CD8-positive, alpha-beta memory T cell (primary cell): ENCODE data around the gene PAIP2. TPM values are rescaled to one million over a fixed set of nuclear protein-coding genes. Genes with fewer than 3 reads are reported as not detected.

Source experiments
- CTCF ChIA-PET: fragments of 350-600 bp; sonication (Branson Sonifier 250); formaldehyde crosslinking; loops from one replicate; lab custom pipeline; 2021; ENCODE audit warnings: antibody characterized with exemption; lab: Charles Lee
- POLR2A ChIA-PET: fragments of 350-600 bp; sonication (Branson Sonifier 250); formaldehyde crosslinking; loops from one replicate; lab custom pipeline; 2021; ENCODE audit warnings: antibody characterized with exemption; lab: Charles Lee
- DNase-seq, 5 donors: peaks; one replicate each; pipeline versions ENCODE4 v3.0.0 to v3.0.0-alpha.2; 2020 to 2022; ENCODE audit warnings: mixed read lengths in 1 of 5
- H3K27ac ChIP-seq: one replicate; pipeline ENCODE4 v1.7.0; 2013; ENCODE audit warnings: low read depth, mild to moderate bottlenecking, low read length, moderate library complexity
- H3K27me3 ChIP-seq: 2 replicates; pipeline ENCODE4 v1.7.0; 2013; ENCODE audit warnings: low read length, mild to moderate bottlenecking; ENCODE audit not compliant: insufficient read depth, poor library complexity, severe bottlenecking
- H3K36me3 ChIP-seq: 2 replicates; pipeline ENCODE4 v1.7.0; 2013; ENCODE audit warnings: mild to moderate bottlenecking, low read length, moderate library complexity; ENCODE audit not compliant: insufficient read depth
- H3K4me1 ChIP-seq: 2 replicates; pipeline ENCODE4 v1.7.0; 2013; ENCODE audit warnings: mild to moderate bottlenecking, low read length, moderate library complexity; ENCODE audit not compliant: insufficient read depth
- H3K4me3 ChIP-seq: 2 replicates; pipeline ENCODE4 v1.7.0; 2013; ENCODE audit warnings: mild to moderate bottlenecking, low read length
- H3K9me3 ChIP-seq: 2 replicates; pipeline ENCODE4 v1.7.0; 2013; ENCODE audit warnings: mild to moderate bottlenecking, low read length
- H3K27ac Mint-ChIP-seq, 8 donors: one replicate each; pipeline ENCODE4 v1.8.0; 2020 to 2021; ENCODE audit warnings: mixed read lengths in 8 of 8, mild to moderate bottlenecking in 6 of 8, inconsistent platforms in 3 of 8, moderate library complexity in 3 of 8
- H3K27me3 Mint-ChIP-seq, 2 donors: one replicate each; pipeline ENCODE4 v1.8.0; 2020 to 2021; ENCODE audit warnings: mixed read lengths in 2 of 2, mild to moderate bottlenecking in 1 of 2, moderate library complexity in 1 of 2
- H3K36me3 Mint-ChIP-seq, 3 donors: one replicate each; pipeline ENCODE4 v1.8.0; 2020 to 2021; ENCODE audit warnings: mixed read lengths in 3 of 3, inconsistent platforms in 1 of 3, mild to moderate bottlenecking in 1 of 3
- H3K4me1 Mint-ChIP-seq, 3 donors: one replicate each; pipeline ENCODE4 v1.8.0; 2020 to 2021; ENCODE audit warnings: mixed read lengths in 3 of 3, inconsistent platforms in 1 of 3, mild to moderate bottlenecking in 1 of 3
- H3K4me3 Mint-ChIP-seq, 7 donors: one replicate each; pipeline ENCODE4 v1.8.0; 2020 to 2021; ENCODE audit warnings: mixed read lengths in 7 of 7, mild to moderate bottlenecking in 6 of 7, moderate library complexity in 4 of 7, inconsistent platforms in 2 of 7
- H3K9me3 Mint-ChIP-seq, 5 donors: one replicate each; pipeline ENCODE4 v1.8.0; 2020 to 2022; ENCODE audit warnings: mixed read lengths in 5 of 5, mild to moderate bottlenecking in 3 of 5, moderate library complexity in 2 of 5, inconsistent platforms in 1 of 5
- polyA plus RNA-seq: library from polyadenylated mRNA; unstranded; fragments of 300-500 nt; fragmentation: Illumina TruSeq; gene quantifications from one replicate; pipeline ENCODE4 v1.2.3, GENCODE V29; 2021
- total RNA-seq, 2 experiments: library from RNA; stranded (reverse); gene quantifications; one replicate each; pipeline ENCODE4 v1.2.3, GENCODE V29; 2021

The PAIP2 gene
- total and polyA plus RNA-seq, 3 experiments from 2014 or later: 67.9 to 342 (median 77.0) TPM

DNA sequence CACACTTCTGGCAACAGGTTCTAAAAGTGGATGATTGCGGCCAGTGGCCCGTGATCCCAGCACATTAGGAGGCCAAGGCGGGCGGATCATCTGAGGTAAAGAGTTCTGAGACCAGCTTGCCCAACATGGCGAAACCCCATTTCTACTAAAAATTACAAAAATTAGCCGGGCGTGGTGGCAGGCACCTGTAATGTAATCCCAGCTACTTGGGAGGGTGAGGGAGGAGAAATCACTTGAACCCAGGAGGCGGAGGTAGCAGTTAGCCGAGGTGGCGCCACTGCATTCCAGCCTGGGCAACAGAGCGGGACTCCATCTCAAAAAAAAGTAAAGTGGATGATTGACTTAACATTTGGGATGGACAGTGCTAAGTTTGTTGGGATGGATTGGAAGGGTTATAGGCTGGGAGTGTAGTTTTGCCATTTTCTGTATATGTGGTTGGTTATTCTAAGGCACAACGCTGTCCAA is 44.8 kb upstream of the PAIP2 start:
- Histone ChIP-seq H3K4me1 (peaks cover 70% of the 10 kb centered on the region), H3K27ac (no peak overlapping the region), H3K27me3 (no peaks in the 10 kb centered on the region), H3K4me3 (no peak overlapping the region), H3K36me3 (no peaks in the 10 kb centered on the region), H3K9me3 (no peaks in the 10 kb centered on the region)
- ChIA-PET POLR2A (interaction anchor here (0.6 to 1.7 kb wide), 4 partner anchors 9 to 45 kb away, joined by 3 to 6 read pairs (median 4); partner anchors contain the start of gene PAIP2), CTCF (interaction anchor here (0.7 to 1.8 kb wide), 3 partner anchors 15 to 107 kb away, joined by 3 to 4 read pairs (median 3); partner anchors contain the start of gene SPATA24)
- H3K4me3 Mint-ChIP-seq: peak overlapping the region; percentile 51 to 99 (median 98)
- DNase-seq: no peak
- H3K27ac Mint-ChIP-seq: peak overlapping the region in 7 of 8 donors; percentile 29 to 68 (median 46)
- peaks cover 0 to 34% (median under 1%) of the 10 kb centered on the region in 3 donors for H3K36me3 Mint-ChIP-seq
- peaks cover 68 to 80% (median 79%) of the 10 kb centered on the region in 3 donors for H3K4me1 Mint-ChIP-seq
- no peaks in the 10 kb centered on the region for H3K9me3 Mint-ChIP-seq
- peaks cover 0 to 4% of the 10 kb centered on the region in 2 donors for H3K27me3 Mint-ChIP-seq

DNA sequence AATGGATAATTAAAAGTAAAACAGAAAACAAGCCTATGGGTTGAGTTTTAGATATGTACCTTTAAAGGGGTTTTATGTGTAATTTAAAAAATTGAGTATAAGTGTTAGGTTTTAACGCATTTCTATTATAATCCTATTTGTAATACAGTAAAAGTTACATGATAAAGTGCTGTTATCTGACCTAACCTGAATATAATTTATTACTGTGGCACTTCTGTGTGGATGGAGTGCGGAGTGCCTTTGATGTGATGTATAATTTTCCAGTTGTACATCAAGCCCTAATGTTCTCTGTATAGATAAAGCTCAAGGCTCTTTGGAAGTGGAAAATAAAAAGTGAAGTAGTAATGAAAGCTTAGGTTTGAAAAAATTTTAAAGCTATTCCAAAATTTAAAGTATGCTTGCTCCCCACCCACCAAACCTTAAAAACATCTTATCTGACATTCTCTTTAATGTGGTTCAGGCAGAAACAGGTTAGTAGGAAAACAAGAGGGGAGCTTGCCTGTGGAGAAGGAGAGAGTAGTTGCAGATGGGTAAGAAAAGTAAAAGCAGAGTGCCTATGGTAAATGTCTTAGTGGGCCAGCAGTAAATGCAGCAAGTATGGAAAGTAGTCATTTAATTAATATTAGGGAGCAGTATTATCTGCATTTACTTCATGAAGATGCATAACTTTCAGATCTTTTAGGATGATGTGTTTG is 44.1 kb upstream of the PAIP2 start:
- Mint-ChIP-seq H3K9me3 (no peaks in the 10 kb centered on the region), H3K4me3 (peak overlapping the region; percentile 51 to 99 (median 83)), H3K27me3 (peaks cover 0 to 4% of the 10 kb centered on the region in 2 donors), H3K27ac (peak overlapping the region; percentile 1 to 77 (median 18)), H3K4me1 (peaks cover 74 to 87% (median 86%) of the 10 kb centered on the region in 3 donors), H3K36me3 (peaks cover 0 to 37% (median 3%) of the 10 kb centered on the region in 3 donors)
- Histone ChIP-seq H3K27me3 (no peaks in the 10 kb centered on the region), H3K4me3 (no peak overlapping the region), H3K9me3 (no peaks in the 10 kb centered on the region), H3K27ac (no peak overlapping the region), H3K4me1 (peaks cover 75% of the 10 kb centered on the region), H3K36me3 (no peaks in the 10 kb centered on the region)
- ChIA-PET POLR2A (interaction anchor here (0.5 to 1.7 kb wide), 6 partner anchors 9 to 83 kb away, joined by 3 to 8 read pairs (median 4); partner anchors contain the start of gene PAIP2), CTCF (interaction anchor here (1.0 to 1.8 kb wide), 2 partner anchors 15 to 106 kb away, joined by 3 to 4 read pairs; partner anchors contain the start of gene SPATA24)
- no peak for DNase-seq

DNA sequence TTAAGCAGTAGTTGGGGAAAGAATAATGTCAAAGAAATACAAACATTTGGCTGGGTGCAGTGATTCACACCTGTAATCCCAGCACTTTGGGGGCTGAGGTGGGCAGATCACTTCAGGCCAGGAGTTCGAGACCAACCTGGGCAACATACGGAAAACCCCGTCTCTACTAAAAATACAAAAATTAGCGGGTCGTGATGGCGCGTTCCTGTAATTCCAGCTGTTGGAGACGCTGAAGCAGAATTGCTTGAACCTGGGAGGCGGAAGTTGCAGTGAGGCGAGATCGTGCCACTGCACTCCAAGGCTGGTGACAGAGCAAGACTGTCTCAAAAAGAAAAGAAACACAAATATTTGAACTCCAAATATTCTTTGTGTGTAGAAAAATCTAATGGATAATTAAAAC is 43.4 kb upstream of the PAIP2 start:
- Histone ChIP-seq H3K27me3 (no peaks in the 10 kb centered on the region), H3K9me3 (no peaks in the 10 kb centered on the region), H3K36me3 (no peaks in the 10 kb centered on the region), H3K27ac (no peak overlapping the region), H3K4me3 (no peak overlapping the region), H3K4me1 (peaks cover 75% of the 10 kb centered on the region)
- Mint-ChIP-seq H3K4me3 (peak overlapping the region; percentile 11 to 99 (median 60)), H3K27me3 (peaks cover 0 to 4% of the 10 kb centered on the region in 2 donors), H3K4me1 (peaks cover 80 to 88% (median 88%) of the 10 kb centered on the region in 3 donors), H3K27ac (peak overlapping the region in 7 of 8 donors; percentile 17 to 85 (median 62)), H3K36me3 (peaks cover 0 to 39% (median 4%) of the 10 kb centered on the region in 3 donors), H3K9me3 (no peaks in the 10 kb centered on the region)
- CTCF ChIA-PET: no interaction called here
- DNase-seq: no peak
- POLR2A ChIA-PET: interaction anchor here (1.0 kb wide), 1 partner anchor 25 kb away, joined by 3 read pairs; no protein-coding TSS in a partner anchor

DNA sequence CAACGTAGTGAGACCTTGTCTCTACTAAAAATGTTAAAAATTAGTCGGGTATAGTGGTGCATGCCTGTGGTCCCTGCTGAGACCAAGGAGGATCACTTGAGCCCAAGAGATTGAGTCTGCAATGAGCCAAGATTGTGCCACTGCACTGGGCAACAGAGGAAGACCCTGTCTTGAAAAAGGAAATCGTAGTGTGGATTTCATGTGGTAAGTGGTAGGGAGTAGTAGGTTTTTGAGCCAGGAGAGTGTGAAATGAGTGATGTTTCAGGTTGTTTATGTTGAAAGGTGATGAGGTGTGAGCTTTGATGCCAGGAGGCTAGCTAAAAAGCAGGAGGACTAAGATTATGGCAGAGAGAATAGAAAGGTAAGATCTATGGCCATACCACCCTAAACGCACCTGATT is 42.2 kb upstream of the PAIP2 start:
- H3K27ac Mint-ChIP-seq: peak overlapping the region; percentile 0 to 90 (median 64)
- H3K27me3 Mint-ChIP-seq: no peaks in the 10 kb centered on the region
- CTCF ChIA-PET: interaction anchor here (1.0 to 2.1 kb wide), 2 partner anchors 11 to 14 kb away, joined by 3 to 7 read pairs; no protein-coding TSS in a partner anchor
- peak in 2 of 5 donors; percentile 19 to 43 for DNase-seq
- POLR2A ChIA-PET: interaction anchor here (0.7 to 1.3 kb wide), 2 partner anchors 16 to 42 kb away, joined by 3 read pairs; partner anchors contain the start of gene PAIP2
- H3K36me3 ChIP-seq: no peaks in the 10 kb centered on the region
- H3K4me1 ChIP-seq: peaks cover 87% of the 10 kb centered on the region
- peak overlapping the region; percentile 11 to 99 (median 61) for H3K4me3 Mint-ChIP-seq
- peaks cover 90 to 99% (median 97%) of the 10 kb centered on the region in 3 donors for H3K4me1 Mint-ChIP-seq
- H3K27ac ChIP-seq: no peak overlapping the region
- peaks cover 0 to 26% (median 4%) of the 10 kb centered on the region in 3 donors for H3K36me3 Mint-ChIP-seq
- H3K9me3 ChIP-seq: no peaks in the 10 kb centered on the region
- H3K4me3 ChIP-seq: peak overlapping the region; percentile 32
- no peaks in the 10 kb centered on the region for H3K9me3 Mint-ChIP-seq
- no peaks in the 10 kb centered on the region for H3K27me3 ChIP-seq

DNA sequence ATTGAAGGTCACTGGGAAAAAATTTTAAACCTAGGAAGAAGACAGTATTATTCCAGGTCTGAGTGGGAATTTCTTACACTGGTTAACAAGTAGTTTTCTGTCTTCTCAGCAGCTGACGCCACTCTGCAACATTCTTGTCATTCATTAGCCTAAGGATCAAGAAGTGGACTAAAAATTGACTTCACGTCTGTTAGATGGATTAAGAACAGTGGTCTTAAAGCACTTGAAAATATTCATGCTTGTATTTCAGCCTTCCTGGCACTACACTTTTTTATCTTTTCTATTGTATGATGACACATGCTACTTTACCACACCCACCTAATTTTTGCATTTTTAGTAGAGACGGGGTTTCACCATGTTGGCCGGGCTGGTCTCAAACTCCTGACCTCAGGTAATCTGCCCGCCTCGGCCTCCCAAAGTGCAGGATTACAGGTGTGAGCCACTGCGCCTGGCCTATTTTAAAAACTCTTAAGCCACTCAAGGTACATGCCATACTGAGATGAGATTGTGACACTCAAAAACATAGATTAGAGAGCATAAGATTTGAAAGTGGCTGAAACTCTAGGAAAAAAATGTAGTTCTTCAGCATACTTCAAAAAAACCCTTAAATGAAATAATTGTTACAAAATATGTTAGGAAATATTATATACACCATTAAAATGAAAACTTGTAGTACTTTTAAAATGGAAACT is 39.7 kb upstream of the PAIP2 start:
- Histone ChIP-seq H3K9me3 (no peaks in the 10 kb centered on the region), H3K4me3 (no peak overlapping the region), H3K36me3 (no peaks in the 10 kb centered on the region), H3K27me3 (no peaks in the 10 kb centered on the region), H3K27ac (no peak overlapping the region), H3K4me1 (peaks cover 98% of the 10 kb centered on the region)
- peaks cover 0 to 14% (median 6%) of the 10 kb centered on the region in 3 donors for H3K36me3 Mint-ChIP-seq
- POLR2A ChIA-PET: interaction anchor here (0.7 to 1.1 kb wide), 3 partner anchors 8 to 35 kb away, joined by 4 to 5 read pairs (median 4); partner anchors contain the start of gene MATR3
- H3K4me1 Mint-ChIP-seq: peaks cover 91 to 98% (median 97%) of the 10 kb centered on the region in 3 donors
- DNase-seq: no peak
- no peaks in the 10 kb centered on the region for H3K9me3 Mint-ChIP-seq
- H3K27me3 Mint-ChIP-seq: no peaks in the 10 kb centered on the region
- peak overlapping the region; percentile 3 to 87 (median 78) for H3K27ac Mint-ChIP-seq
- H3K4me3 Mint-ChIP-seq: peak overlapping the region; percentile 50 to 71 (median 65)
- CTCF ChIA-PET: interaction anchor here (1.2 to 1.4 kb wide), 2 partner anchors 8 to 51 kb away, joined by 3 to 4 read pairs; partner anchors contain the start of gene MATR3

DNA sequence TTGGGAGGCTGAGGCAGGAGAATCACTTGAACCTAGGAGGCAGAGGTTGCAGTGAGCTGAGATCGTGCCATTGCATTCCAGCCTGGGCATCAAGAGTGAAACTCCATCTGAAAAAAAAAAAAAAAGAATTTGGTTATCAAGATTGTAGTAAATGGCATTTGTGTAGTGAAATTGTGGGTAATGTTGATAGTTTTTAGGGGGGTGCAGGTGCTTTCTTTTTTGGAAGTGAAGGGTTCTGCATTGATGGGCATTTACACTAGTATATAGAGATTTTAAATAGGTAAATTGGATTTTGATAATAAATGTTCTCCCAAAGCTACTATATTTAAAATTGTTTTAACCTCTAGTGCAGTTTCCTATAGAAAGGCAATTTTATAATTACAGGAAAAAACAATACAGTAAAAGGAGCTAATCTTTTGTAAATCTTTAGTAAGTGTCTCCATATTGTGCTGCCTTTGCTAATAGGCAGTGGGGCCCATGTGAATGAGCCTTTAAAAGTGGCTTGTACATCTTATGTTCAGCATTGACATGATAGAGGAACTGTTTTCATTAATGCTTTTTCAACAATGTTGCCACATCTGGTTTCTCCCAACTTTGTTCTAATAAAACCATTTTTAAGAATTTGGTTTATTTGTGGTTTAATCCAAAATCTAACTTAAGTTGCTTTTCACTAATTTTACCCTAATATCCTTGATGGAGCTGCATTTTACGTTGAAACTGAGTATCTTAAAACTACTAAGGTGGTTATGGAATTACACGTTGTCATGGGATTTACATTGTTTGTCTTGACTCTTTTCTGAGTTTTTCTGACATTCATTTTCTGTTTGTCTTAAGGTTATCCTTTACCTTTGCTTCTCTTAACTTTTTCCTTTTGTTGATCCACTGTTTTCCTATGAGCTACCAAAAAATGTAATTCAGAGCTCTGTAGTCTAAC is 37.0 kb upstream of the PAIP2 start:
- Histone ChIP-seq H3K4me3 (no peak overlapping the region), H3K27ac (no peak overlapping the region), H3K27me3 (no peaks in the 10 kb centered on the region), H3K9me3 (no peaks in the 10 kb centered on the region), H3K4me1 (peaks cover 98% of the 10 kb centered on the region), H3K36me3 (no peaks in the 10 kb centered on the region)
- ChIA-PET CTCF (interaction anchor here (0.8 to 2.3 kb wide), 2 partner anchors 10 to 37 kb away, joined by 3 to 9 read pairs; partner anchors contain the start of gene PAIP2), POLR2A (interaction anchor here (1.1 to 2.5 kb wide), 3 partner anchors 11 to 37 kb away, joined by 3 to 16 read pairs (median 8); partner anchors contain the start of genes MATR3 and PAIP2)
- Mint-ChIP-seq H3K36me3 (peaks cover 0 to 29% (median 11%) of the 10 kb centered on the region in 3 donors), H3K27ac (peak overlapping the region; percentile 2 to 81 (median 38)), H3K4me3 (peak overlapping the region; percentile 21 to 75 (median 66)), H3K27me3 (no peaks in the 10 kb centered on the region), H3K4me1 (peaks cover 90 to 97% (median 95%) of the 10 kb centered on the region in 3 donors), H3K9me3 (no peaks in the 10 kb centered on the region)
- no peak for DNase-seq
